GM12878 (cell line): Measurements from ENCODE around the gene FAM227B. TPM values are rescaled to one million over a fixed set of nuclear protein-coding genes. Genes with fewer than 3 reads are reported as not detected.

Experiments
- ATAC-seq: fragments of 200-7000 bp; cut with Tn5 transposase; 3 replicates; pipeline ENCODE4 v1.9.1; 2020; ENCODE audit warnings: mild to moderate bottlenecking, moderate library complexity
- BruUV-seq: library from RNA; stranded (reverse); fragments of 400-500 nt; replicated peaks from 2 replicates; lab custom pipeline; 2021; lab: Mats Ljungman, UMichigan
- CTCF ChIA-PET: fragments of 300-600 bp; sonication (Branson Sonifier 250); formaldehyde crosslinking; extraction: SDS; loops from one replicate; lab custom pipeline; 2021; ENCODE audit warnings: inconsistent platforms; lab: Yijun Ruan, JAX
- POLR2A ChIA-PET: fragments of 350-600 bp; formaldehyde crosslinking; extraction: SDS; loops from one replicate; lab custom pipeline; 2021; ENCODE audit warnings: inconsistent platforms; lab: Charles Lee
- RAD21 ChIA-PET: fragments of 300-600 bp; sonication (Branson Sonifier 250); formaldehyde crosslinking; loops from one replicate; lab custom pipeline; 2023; ENCODE audit warnings: antibody characterized with exemption; ENCODE audit not compliant: unreplicated experiment; lab: Charles Lee
- SMC1A ChIA-PET: fragments of 300-600 bp; sonication (Branson Sonifier 250); formaldehyde crosslinking; loops from one replicate; lab custom pipeline; 2023; ENCODE audit not compliant: unreplicated experiment, uncharacterized antibody; lab: Charles Lee
- DNase-seq: peaks from one replicate; pipeline ENCODE4 v3.0.0-alpha.2; 2011; ENCODE audit warnings: low read depth, low spot score
- FAIRE-seq: peaks from 3 replicates; lab custom pipeline; 2011; peaks lifted over from hg19 to GRCh38; lab: Jason Lieb, UNC
- H2AFZ ChIP-seq: 2 replicates; pipeline ENCODE4 v1.6.0; 2011; ENCODE audit warnings: low read depth, low read length, control low read depth; ENCODE audit not compliant: control insufficient read depth
- H3K27ac ChIP-seq: 2 replicates; pipeline ENCODE4 v1.5.1; 2011; ENCODE audit warnings: control low read depth; ENCODE audit not compliant: control insufficient read depth, insufficient read depth
- H3K27me3 ChIP-seq, 2 experiments: replicated peaks in 1 of 2; 2 replicates each; pipeline versions ENCODE4 v1.6.0 to v1.6.1; 2011; ENCODE audit warnings: low read length in 1 of 2; ENCODE audit not compliant: control insufficient read depth in 2 of 2, insufficient read depth in 2 of 2
- H3K36me3 ChIP-seq, 2 experiments: 2 replicates each; pipeline ENCODE4 v1.5.1; 2011; ENCODE audit warnings: low read length in 1 of 2; ENCODE audit not compliant: control insufficient read depth in 2 of 2, insufficient read depth in 2 of 2
- H3K4me1 ChIP-seq: 2 replicates; pipeline ENCODE4 v1.6.1; 2011; ENCODE audit warnings: mild to moderate bottlenecking, low read length, moderate library complexity, mixed read lengths; ENCODE audit not compliant: control insufficient read depth, insufficient read depth
- H3K4me2 ChIP-seq: 2 replicates; pipeline ENCODE4 v1.6.0; 2011; ENCODE audit warnings: control low read depth; ENCODE audit not compliant: control insufficient read depth, insufficient read depth
- H3K4me3 ChIP-seq: fragments of 200-600 bp; sonication (generic); 2 replicates; pipeline ENCODE4 v1.5.1; 2016
- H3K79me2 ChIP-seq: 2 replicates; pipeline ENCODE4 v1.6.0; 2011; ENCODE audit warnings: low read length; ENCODE audit not compliant: control insufficient read depth, insufficient read depth
- H3K9ac ChIP-seq: 2 replicates; pipeline ENCODE4 v1.8.0; 2011; ENCODE audit warnings: low read length, control low read depth, mixed read lengths; ENCODE audit not compliant: control insufficient read depth, insufficient read depth
- H3K9me3 ChIP-seq: replicated peaks from 3 replicates; pipeline ENCODE4 v1.5.1; 2011; ENCODE audit warnings: mild to moderate bottlenecking, low read length; ENCODE audit not compliant: control insufficient read depth, insufficient read depth
- H4K20me1 ChIP-seq: 2 replicates; pipeline ENCODE4 v1.6.0; 2011; ENCODE audit not compliant: control insufficient read depth, insufficient read depth
- ASH2L ChIP-seq: fragments of 300-600, 200-600 bp; sonication (generic); IDR thresholded peaks from 2 replicates; pipeline ENCODE4 v1.6.1; 2017; ENCODE audit warnings: low read depth, mild to moderate bottlenecking, borderline replicate concordance
- BRCA1 ChIP-seq: IDR thresholded peaks from 2 replicates; pipeline ENCODE4 v1.6.1; 2011; ENCODE audit warnings: low read depth, low read length, improper control_type of control experiment
- CHD2 ChIP-seq: IDR thresholded peaks from 2 replicates; pipeline ENCODE4 v1.6.1; 2011; ENCODE audit warnings: low read depth, low read length, improper control_type of control experiment, borderline replicate concordance
- EZH2 ChIP-seq: IDR thresholded peaks from 2 replicates; pipeline ENCODE4 v1.6.1; 2012; ENCODE audit warnings: low read depth, mild to moderate bottlenecking, control low read depth, inconsistent platforms, low read length, borderline replicate concordance; ENCODE audit not compliant: control insufficient read depth
- FOS ChIP-seq: IDR thresholded peaks from 3 replicates; pipeline ENCODE4 v1.6.1; 2011; ENCODE audit warnings: borderline replicate concordance; ENCODE audit not compliant: insufficient read length; ENCODE audit errors: extremely low read depth
- NFYA ChIP-seq: IDR thresholded peaks from 2 replicates; pipeline ENCODE4 v1.6.1; 2011; ENCODE audit warnings: low read depth, mild to moderate bottlenecking, low read length, improper control_type of control experiment, borderline replicate concordance
- RAD21 ChIP-seq: IDR thresholded peaks from 2 replicates; pipeline ENCODE4 v1.6.1; 2011; ENCODE audit warnings: mild to moderate bottlenecking, low read depth, low read length, moderate library complexity; ENCODE audit not compliant: insufficient read depth
- SUZ12 ChIP-seq: fragments of 200-600 bp; sonication (generic); IDR thresholded peaks from one replicate; pipeline ENCODE4 v1.6.1; 2018; ENCODE audit warnings: antibody characterized with exemption, mild to moderate bottlenecking; ENCODE audit not compliant: unreplicated experiment
- TBL1XR1 ChIP-seq: IDR thresholded peaks from 2 replicates; pipeline ENCODE4 v1.6.1; 2012; ENCODE audit warnings: low read depth, low read length, improper control_type of control experiment
- WGBS: methylation state at CpG from one replicate; pipeline ENCODE4 v1.1.6; 2016; ENCODE audit warnings: low lambda C conversion rate; ENCODE audit not compliant: insufficient replicate concordance, insufficient coverage; ENCODE audit errors: missing lambda C conversion rate; 5-methylcytosine and 5-hydroxymethylcytosine counted together
- in situ Hi-C: fragments of 300-500 bp; cut with MboI; formaldehyde crosslinking; loops from 9 replicates; pipeline ENCODE4 v1.14.3; 2018; ENCODE audit warnings: mixed read lengths
- intact Hi-C: fragments of 100-400 bp; cut with micrococcal nuclease; formaldehyde crosslinking; loops from one replicate; pipeline ENCODE4 v1.14.2; 2022; ENCODE audit not compliant: unreplicated experiment
- polyA plus RNA-seq, 11 experiments: library from polyadenylated mRNA; depleted of rRNA in 4 of 11; unstranded in 6 of 11; stranded (reverse) in 5 of 11; fragments of >200 nt; fragmentation: Nextera tagmentation in 4 of 11; fragmentation: Illumina TruSeq in 1 of 11; extraction: Ambion mirVana in 4 of 11; extraction: Trizol in 1 of 11; gene quantifications; 1 replicate in 1 of 11; 2 replicates in 10 of 11; pipeline versions ENCODE4 v1.2.1 to v1.2.3, GENCODE V29; 2011 to 2016; ENCODE audit warnings: inconsistent platforms in 2 of 11, missing spikeins in 2 of 11, low read depth in 1 of 11
- total RNA-seq, 4 experiments: library from RNA; depleted of rRNA in 3 of 4; stranded (reverse); fragments of >200 nt in 3 of 4; fragmentation: Illumina TruSeq in 1 of 4; extraction: Trizol in 1 of 4; gene quantifications; 2 replicates each; pipeline versions ENCODE4 v1.2.1 to v1.2.3, GENCODE V29; 2013 to 2021
- TF ChIP-seq, protein P1 (sequence below): fragments of 450-650 bp; IDR thresholded peaks from 2 replicates; pipeline ENCODE4 v1.6.1; 2017; ENCODE audit warnings: mild to moderate bottlenecking, moderate library complexity
- TF ChIP-seq, protein P2 (sequence below): fragments of 450-650 bp; IDR thresholded peaks from 2 replicates; pipeline ENCODE4 v1.6.1; 2017; ENCODE audit warnings: mild to moderate bottlenecking

Gene FAM227B
- total and polyA plus RNA-seq, 10 of the 15 experiments (the other 5 are each of a cell fraction or from before 2014, with no cell fraction given), result 3.9 to 12.6 (median 6.9) TPM

DNA sequence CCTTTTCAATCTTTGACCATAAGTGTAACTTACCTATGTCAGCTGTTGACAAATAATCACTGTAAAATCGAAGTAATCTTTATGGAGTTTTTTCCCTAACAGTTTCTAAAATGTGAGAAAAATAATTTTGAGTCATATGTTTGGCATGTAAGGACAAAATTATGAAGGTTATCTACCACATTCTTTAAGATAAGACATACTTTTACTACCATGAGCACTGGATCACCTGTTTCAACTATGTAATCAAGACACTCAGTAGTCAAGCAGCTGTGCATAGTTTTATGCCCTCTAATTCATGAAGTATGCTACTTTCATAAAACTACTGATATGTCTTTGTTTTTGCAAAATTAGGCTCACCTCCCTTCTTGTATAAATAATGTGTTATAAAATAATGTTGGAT, 185.4 kb downstream of the FAM227B start:
- DNase-seq (no peak), ATAC-seq (no peak), FAIRE-seq (no peak)
- WGBS, result 0% methylated on average over 1 of the region's 1 CpG
- no TSS peak for BruUV-seq
- Histone ChIP-seq H3K27ac (no peak overlapping the region), H3K9me3 (no peaks in the 10 kb centered on the region), H3K4me1 (peaks cover 4% of the 10 kb centered on the region; the same call in 1 of the 2 replicates), H3K4me2 (no peak overlapping the region), H3K4me3 (no peak overlapping the region), H2AFZ (no peak overlapping the region), H3K36me3 (no peaks in the 10 kb centered on the region), H3K27me3 (no peaks in the 10 kb centered on the region), H3K79me2 (no peaks in the 10 kb centered on the region), H3K9ac (no peak overlapping the region), H4K20me1 (no peaks in the 10 kb centered on the region)
- TF ChIP-seq TBL1XR1, result no peak
- TF ChIP-seq, protein P1, sequence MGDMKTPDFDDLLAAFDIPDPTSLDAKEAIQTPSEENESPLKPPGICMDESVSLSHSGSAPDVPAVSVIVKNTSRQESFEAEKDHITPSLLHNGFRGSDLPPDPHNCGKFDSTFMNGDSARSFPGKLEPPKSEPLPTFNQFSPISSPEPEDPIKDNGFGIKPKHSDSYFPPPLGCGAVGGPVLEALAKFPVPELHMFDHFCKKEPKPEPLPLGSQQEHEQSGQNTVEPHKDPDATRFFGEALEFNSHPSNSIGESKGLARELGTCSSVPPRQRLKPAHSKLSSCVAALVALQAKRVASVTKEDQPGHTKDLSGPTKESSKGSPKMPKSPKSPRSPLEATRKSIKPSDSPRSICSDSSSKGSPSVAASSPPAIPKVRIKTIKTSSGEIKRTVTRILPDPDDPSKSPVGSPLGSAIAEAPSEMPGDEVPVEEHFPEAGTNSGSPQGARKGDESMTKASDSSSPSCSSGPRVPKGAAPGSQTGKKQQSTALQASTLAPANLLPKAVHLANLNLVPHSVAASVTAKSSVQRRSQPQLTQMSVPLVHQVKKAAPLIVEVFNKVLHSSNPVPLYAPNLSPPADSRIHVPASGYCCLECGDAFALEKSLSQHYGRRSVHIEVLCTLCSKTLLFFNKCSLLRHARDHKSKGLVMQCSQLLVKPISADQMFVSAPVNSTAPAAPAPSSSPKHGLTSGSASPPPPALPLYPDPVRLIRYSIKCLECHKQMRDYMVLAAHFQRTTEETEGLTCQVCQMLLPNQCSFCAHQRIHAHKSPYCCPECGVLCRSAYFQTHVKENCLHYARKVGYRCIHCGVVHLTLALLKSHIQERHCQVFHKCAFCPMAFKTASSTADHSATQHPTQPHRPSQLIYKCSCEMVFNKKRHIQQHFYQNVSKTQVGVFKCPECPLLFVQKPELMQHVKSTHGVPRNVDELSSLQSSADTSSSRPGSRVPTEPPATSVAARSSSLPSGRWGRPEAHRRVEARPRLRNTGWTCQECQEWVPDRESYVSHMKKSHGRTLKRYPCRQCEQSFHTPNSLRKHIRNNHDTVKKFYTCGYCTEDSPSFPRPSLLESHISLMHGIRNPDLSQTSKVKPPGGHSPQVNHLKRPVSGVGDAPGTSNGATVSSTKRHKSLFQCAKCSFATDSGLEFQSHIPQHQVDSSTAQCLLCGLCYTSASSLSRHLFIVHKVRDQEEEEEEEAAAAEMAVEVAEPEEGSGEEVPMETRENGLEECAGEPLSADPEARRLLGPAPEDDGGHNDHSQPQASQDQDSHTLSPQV, result no peak
- TF ChIP-seq NFYA, result no peak
- no peak for TF ChIP-seq RAD21
- TF ChIP-seq, protein P2, sequence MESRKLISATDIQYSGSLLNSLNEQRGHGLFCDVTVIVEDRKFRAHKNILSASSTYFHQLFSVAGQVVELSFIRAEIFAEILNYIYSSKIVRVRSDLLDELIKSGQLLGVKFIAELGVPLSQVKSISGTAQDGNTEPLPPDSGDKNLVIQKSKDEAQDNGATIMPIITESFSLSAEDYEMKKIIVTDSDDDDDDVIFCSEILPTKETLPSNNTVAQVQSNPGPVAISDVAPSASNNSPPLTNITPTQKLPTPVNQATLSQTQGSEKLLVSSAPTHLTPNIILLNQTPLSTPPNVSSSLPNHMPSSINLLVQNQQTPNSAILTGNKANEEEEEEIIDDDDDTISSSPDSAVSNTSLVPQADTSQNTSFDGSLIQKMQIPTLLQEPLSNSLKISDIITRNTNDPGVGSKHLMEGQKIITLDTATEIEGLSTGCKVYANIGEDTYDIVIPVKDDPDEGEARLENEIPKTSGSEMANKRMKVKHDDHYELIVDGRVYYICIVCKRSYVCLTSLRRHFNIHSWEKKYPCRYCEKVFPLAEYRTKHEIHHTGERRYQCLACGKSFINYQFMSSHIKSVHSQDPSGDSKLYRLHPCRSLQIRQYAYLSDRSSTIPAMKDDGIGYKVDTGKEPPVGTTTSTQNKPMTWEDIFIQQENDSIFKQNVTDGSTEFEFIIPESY, result no peak
- TF ChIP-seq CHD2, result no peak
- TF ChIP-seq SUZ12, result no peak
- TF ChIP-seq EZH2, result no peak
- TF ChIP-seq FOS, result no peak
- no peak for TF ChIP-seq BRCA1
- no peak for TF ChIP-seq ASH2L
- intact Hi-C loops, result no loop called here
- RAD21 ChIA-PET, result no interaction called here
- CTCF ChIA-PET, result no interaction called here
- POLR2A ChIA-PET, result no interaction called here
- SMC1A ChIA-PET, result interaction anchor here (2.5 kb wide), 1 partner anchor 13 kb away, joined by 9 read pairs; the partner anchor contains the start of gene FGF7
- in situ Hi-C loops, result no loop called here
